ENCODE results near the gene ISX. TPM values are rescaled to one million over a fixed set of nuclear protein-coding genes. Genes with fewer than 3 reads are reported as not detected.

The ISX gene
- total and polyA plus RNA-seq, 10 donors, result not detected

DNA sequence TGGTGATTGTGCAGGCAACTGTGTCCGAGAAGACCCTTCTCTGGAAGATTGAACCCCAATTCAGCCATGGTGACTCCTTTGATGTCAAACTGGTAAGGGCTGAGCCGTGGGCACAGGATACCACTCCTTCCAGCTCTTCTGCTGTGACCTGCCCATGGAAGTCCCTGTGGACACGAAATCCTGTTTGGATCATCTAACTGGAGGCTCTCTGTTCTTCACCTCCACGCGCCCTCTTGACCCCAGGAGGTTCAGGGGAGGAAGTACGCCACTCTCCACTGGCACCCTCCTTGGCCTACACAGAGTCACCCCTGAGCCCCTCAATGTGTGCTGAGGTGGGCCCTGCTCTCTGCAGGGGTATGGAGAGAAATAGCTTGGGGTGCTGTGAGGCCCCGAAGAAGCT, 810 bp downstream of the ISX start:
- TF ChIP-seq POLR2A (IDR thresholded peaks at IDR 0.05), result no peak
- no peak for TF ChIP-seq POLR2AphosphoS5 (IDR thresholded peaks at IDR 0.05)
- TF ChIP-seq, protein P1, sequence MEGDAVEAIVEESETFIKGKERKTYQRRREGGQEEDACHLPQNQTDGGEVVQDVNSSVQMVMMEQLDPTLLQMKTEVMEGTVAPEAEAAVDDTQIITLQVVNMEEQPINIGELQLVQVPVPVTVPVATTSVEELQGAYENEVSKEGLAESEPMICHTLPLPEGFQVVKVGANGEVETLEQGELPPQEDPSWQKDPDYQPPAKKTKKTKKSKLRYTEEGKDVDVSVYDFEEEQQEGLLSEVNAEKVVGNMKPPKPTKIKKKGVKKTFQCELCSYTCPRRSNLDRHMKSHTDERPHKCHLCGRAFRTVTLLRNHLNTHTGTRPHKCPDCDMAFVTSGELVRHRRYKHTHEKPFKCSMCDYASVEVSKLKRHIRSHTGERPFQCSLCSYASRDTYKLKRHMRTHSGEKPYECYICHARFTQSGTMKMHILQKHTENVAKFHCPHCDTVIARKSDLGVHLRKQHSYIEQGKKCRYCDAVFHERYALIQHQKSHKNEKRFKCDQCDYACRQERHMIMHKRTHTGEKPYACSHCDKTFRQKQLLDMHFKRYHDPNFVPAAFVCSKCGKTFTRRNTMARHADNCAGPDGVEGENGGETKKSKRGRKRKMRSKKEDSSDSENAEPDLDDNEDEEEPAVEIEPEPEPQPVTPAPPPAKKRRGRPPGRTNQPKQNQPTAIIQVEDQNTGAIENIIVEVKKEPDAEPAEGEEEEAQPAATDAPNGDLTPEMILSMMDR (IDR thresholded peaks at IDR 0.05 in 8 of 11, conservative IDR thresholded peaks at IDR 0.05 in 3 of 11), result no peak
- peaks cover 0 to 15% (median 0%) of the 10 kb centered on the region in 7 donors for H3K27me3 ChIP-seq (replicated peaks in 1 of 7)
- intact Hi-C loops (cut with DNase I; ENCODE audit: low total_unique reads), result no loop called here
- H3K4me1 ChIP-seq, result no peaks in the 10 kb centered on the region
- DNase-seq, result no peak
- WGBS, 5 donors, result 69 to 86% (median 84%) methylated on average over 7 of the region's 7 CpGs
- H3K36me3 ChIP-seq, result no peaks in the 10 kb centered on the region
- H3K9me3 ChIP-seq, result no peaks in the 10 kb centered on the region
- no peak overlapping the region for H3K27ac ChIP-seq
- H3K4me3 ChIP-seq, result no peak overlapping the region

DNA sequence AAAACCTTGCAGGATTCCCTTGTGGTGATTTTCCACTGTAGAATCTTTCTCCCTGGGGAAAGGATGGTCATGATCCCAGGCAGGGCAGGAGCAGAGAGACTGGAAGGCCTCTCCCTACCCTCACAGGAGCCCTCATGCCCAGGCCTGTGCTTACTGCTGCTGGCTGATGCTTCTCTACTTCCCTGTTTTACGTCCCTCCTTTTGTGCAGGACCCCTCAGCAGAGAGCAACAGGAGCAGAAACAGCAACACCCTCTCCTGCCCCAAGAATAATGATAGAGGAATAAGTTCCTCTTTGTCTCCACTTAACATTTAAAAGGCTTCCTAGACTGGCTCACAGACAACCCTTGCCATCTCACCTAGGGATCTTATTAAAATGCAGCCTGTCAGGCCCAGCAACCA, 3.6 kb downstream of the ISX start:
- no peak overlapping the region for H3K27ac ChIP-seq
- H3K36me3 ChIP-seq, result no peaks in the 10 kb centered on the region
- no peak overlapping the region for H3K4me3 ChIP-seq
- H3K9me3 ChIP-seq, result no peaks in the 10 kb centered on the region
- no peak for TF ChIP-seq POLR2AphosphoS5 (IDR thresholded peaks at IDR 0.05)
- TF ChIP-seq POLR2A (IDR thresholded peaks at IDR 0.05), result no peak
- TF ChIP-seq, protein P1 (IDR thresholded peaks at IDR 0.05 in 8 of 11, conservative IDR thresholded peaks at IDR 0.05 in 3 of 11), result no peak
- no peak for DNase-seq
- peaks cover 0 to 15% (median 0%) of the 10 kb centered on the region in 7 donors for H3K27me3 ChIP-seq (replicated peaks in 1 of 7)
- intact Hi-C loops (cut with DNase I; ENCODE audit: low total_unique reads), result no loop called here
- WGBS, 5 donors, result 22 to 43% (median 39%) methylated on average over 1 of the region's 1 CpG
- H3K4me1 ChIP-seq, result no peaks in the 10 kb centered on the region

DNA sequence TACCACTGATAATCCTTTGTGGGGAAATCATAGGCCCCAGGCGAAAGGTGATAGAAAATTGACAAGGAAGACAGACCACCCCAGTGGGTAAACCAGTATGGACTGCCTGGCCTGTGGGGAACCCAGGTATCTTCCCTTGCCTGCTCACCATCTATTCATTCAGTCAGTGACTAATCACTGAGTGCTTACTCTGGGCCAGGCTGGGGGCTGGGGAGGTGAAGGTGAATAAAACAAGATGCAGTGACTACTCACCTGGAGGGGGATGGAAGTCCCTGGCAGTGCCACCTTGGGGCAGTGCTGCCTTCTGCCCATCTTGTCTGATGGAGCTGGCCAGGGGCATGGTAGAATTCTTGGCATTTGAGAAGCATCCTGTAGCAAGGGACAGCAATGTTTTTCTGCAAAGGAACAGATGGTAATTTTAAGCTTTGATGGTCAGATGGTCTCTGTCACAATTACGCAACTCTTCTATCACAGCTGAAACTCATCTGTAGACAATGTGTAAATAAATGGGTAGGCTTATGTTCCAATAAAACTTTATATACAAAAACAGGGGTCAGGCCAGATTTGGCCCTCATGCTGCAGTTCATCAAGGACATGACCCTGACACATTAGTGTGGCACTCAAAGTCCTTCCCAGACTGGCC, 4.6 kb downstream of the ISX start:
- H3K27ac ChIP-seq, result no peak overlapping the region
- no peaks in the 10 kb centered on the region for H3K4me1 ChIP-seq
- DNase-seq, result no peak
- H3K36me3 ChIP-seq, result no peaks in the 10 kb centered on the region
- no peak overlapping the region for H3K4me3 ChIP-seq
- TF ChIP-seq POLR2A (IDR thresholded peaks at IDR 0.05) (no peak), POLR2AphosphoS5 (IDR thresholded peaks at IDR 0.05) (no peak)
- TF ChIP-seq, protein P1 (IDR thresholded peaks at IDR 0.05 in 8 of 11, conservative IDR thresholded peaks at IDR 0.05 in 3 of 11), result no peak
- intact Hi-C loops (cut with DNase I; ENCODE audit: low total_unique reads), result no loop called here
- peaks cover 0 to 12% (median 0%) of the 10 kb centered on the region in 7 donors for H3K27me3 ChIP-seq (replicated peaks in 1 of 7)
- H3K9me3 ChIP-seq, result no peaks in the 10 kb centered on the region
- WGBS, 5 donors, result 40 to 95% (median 89%) methylated on average over 2 of the region's 2 CpGs

DNA sequence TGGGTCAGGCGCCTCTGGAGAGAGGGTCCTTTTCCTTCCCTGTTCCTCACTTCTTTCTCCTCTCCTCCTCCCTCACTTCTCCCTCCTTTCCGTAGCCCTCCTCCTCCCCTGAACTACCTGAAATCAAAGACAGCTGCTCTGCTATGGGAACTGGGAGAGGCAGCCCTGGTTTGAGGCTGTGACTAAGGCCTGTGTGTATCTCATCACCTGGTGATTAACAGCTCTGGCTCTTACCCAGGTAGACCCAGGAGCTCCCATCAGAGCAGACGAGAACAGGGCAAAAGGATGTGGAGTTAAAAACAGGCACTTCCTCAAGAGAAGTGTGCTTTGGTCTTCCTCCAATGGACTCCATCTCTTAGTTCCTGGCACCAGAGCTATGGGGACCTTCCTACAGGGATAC, 5.8 kb downstream of the ISX start:
- no peak overlapping the region for H3K27ac ChIP-seq
- H3K36me3 ChIP-seq, result no peaks in the 10 kb centered on the region
- no peaks in the 10 kb centered on the region for H3K9me3 ChIP-seq
- no peaks in the 10 kb centered on the region for H3K4me1 ChIP-seq
- TF ChIP-seq POLR2AphosphoS5 (IDR thresholded peaks at IDR 0.05), result no peak
- TF ChIP-seq, protein P1 (IDR thresholded peaks at IDR 0.05 in 8 of 11, conservative IDR thresholded peaks at IDR 0.05 in 3 of 11), result no peak
- no peak for TF ChIP-seq POLR2A (IDR thresholded peaks at IDR 0.05)
- intact Hi-C loops (cut with DNase I; ENCODE audit: low total_unique reads), result no loop called here
- H3K4me3 ChIP-seq, result no peak overlapping the region
- peaks cover 0 to 12% (median 0%) of the 10 kb centered on the region in 7 donors for H3K27me3 ChIP-seq (replicated peaks in 1 of 7)
- DNase-seq, result no peak
- 53 to 68% (median 64%) methylated on average over 3 of the region's 3 CpGs for WGBS, 5 donors
